ENCODE results near the gene ANAPC2.

DNA sequence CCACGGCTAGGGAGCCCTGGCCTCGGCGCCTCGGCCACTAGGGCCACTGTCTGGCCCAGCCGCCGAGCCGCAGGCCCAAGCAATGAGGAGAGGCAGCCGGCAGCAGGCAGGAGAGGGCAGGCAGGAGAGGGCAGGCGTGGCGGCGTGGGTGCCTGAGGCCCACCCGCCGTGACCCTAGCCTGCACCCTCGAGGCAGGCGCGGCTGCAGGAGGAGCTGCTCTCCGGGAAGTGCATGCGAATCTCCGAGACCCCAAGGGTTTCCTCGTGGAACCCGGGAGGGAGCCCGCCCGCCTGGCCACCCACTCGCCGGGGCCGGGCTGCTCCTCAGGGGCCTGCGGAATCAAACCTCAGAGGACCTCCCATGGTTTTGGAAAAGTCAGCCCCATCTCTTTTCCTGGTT, 40.1 kb downstream of the ANAPC2 start:
- TF ChIP-seq EP300 (IDR thresholded peaks at IDR 0.05) = no peak
- TF ChIP-seq, protein P1, sequence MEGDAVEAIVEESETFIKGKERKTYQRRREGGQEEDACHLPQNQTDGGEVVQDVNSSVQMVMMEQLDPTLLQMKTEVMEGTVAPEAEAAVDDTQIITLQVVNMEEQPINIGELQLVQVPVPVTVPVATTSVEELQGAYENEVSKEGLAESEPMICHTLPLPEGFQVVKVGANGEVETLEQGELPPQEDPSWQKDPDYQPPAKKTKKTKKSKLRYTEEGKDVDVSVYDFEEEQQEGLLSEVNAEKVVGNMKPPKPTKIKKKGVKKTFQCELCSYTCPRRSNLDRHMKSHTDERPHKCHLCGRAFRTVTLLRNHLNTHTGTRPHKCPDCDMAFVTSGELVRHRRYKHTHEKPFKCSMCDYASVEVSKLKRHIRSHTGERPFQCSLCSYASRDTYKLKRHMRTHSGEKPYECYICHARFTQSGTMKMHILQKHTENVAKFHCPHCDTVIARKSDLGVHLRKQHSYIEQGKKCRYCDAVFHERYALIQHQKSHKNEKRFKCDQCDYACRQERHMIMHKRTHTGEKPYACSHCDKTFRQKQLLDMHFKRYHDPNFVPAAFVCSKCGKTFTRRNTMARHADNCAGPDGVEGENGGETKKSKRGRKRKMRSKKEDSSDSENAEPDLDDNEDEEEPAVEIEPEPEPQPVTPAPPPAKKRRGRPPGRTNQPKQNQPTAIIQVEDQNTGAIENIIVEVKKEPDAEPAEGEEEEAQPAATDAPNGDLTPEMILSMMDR (IDR thresholded peaks at IDR 0.05) = no peak

Measured in esophagus muscularis mucosa (tissue), 3 donors.